GM20000 (cell line): ENCODE results near the gene CBFB.

ENCODE experiments used
- DNase-seq: peaks from one replicate; pipeline ENCODE4 v3.0.0; 2012; ENCODE audit warnings: low spot score
- TF ChIP-seq, protein P1 (sequence below): IDR thresholded peaks from 2 replicates; pipeline ENCODE4 v1.5.1; 2012; ENCODE audit warnings: mild to moderate bottlenecking, control low read depth; ENCODE audit errors: extremely low read depth, missing control alignments

The CBFB gene

DNA sequence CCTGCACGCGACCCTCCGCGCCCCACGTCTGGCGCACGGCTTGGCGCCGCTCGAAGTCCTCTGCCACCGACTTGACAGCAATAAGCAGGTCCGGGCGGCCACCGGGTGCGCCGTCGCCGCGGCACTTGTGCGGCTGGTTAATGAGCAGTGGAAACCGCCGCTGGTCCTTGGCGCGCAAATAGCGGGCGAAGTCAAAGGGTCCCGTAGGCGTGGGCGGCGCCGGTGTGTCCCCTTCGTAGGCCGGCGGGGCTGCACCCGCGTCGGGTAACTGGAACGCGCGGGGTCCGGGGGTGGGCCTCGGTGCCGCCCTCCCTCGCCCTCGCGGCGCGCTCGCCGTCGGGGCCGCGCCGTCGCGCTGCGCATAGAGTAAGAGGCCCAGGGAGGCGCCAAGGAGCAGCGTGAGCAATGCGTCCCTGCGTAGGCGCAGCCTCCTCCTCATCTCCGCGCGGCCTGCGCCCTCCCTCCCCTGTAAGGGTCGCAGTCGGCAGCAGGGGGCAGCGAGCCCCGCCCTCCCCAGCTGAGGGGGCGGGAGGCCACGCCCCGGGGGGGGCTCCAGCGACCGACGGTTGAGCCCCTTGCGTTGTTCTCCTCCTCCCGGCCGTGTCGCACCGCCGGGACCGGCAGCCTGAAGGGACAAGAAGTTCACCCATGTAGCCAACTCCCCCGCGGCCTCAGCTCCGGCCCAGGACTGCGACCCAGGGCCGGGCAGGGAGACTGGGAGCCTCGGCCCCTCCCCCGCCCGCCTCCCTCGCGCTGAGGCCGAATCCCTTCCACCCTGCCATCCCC lies 121.3 kb downstream of the CBFB start:
- DNase-seq: peak; percentile 91
- TF ChIP-seq, protein P1, sequence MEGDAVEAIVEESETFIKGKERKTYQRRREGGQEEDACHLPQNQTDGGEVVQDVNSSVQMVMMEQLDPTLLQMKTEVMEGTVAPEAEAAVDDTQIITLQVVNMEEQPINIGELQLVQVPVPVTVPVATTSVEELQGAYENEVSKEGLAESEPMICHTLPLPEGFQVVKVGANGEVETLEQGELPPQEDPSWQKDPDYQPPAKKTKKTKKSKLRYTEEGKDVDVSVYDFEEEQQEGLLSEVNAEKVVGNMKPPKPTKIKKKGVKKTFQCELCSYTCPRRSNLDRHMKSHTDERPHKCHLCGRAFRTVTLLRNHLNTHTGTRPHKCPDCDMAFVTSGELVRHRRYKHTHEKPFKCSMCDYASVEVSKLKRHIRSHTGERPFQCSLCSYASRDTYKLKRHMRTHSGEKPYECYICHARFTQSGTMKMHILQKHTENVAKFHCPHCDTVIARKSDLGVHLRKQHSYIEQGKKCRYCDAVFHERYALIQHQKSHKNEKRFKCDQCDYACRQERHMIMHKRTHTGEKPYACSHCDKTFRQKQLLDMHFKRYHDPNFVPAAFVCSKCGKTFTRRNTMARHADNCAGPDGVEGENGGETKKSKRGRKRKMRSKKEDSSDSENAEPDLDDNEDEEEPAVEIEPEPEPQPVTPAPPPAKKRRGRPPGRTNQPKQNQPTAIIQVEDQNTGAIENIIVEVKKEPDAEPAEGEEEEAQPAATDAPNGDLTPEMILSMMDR: no peak
